NOMO-1 treated with DMSO at 0.1 percent for 48 hours (cell line): Measurements from ENCODE around the gene TARDBP.
A peak's percentile ranks its signal among the peaks of the same experiment; 100 is the strongest.
"Not testable (repeated sequence)": the region's sequence is repeated elsewhere in the genome, so short reads cannot be mapped to it uniquely, and the experiment has no call there.

Experiments used
- DNase-seq: peaks from one replicate; lab custom pipeline; 2025; ENCODE audit not compliant: unreplicated experiment; lab: John Stamatoyannopoulos, UW

Gene TARDBP

GRCh38 chr1:10992004-10992403 lies 20.4 kb upstream of the TARDBP start:
- not testable (repeated sequence) for DNase-seq

GRCh38 chr1:10992864-10993263 lies 19.6 kb upstream of the TARDBP start:
- no peak for DNase-seq

- DNase-seq = no peak
Observed at GRCh38 chr1:10996100-10996499, 16.4 kb upstream of the TARDBP start.

GRCh38 chr1:11000526-11000925 lies 11.9 kb upstream of the TARDBP start:
- no peak for DNase-seq

GRCh38 chr1:11013160-11013531 lies 692 bp downstream of the TARDBP start:
- DNase-seq = no peak

GRCh38 chr1:11019358-11019757 lies 6.9 kb downstream of the TARDBP start:
- not testable (repeated sequence) for DNase-seq

GRCh38 chr1:11019971-11020370 lies 7.5 kb downstream of the TARDBP start:
- DNase-seq = no peak

- no peak for DNase-seq
Observed at GRCh38 chr1:11023201-11023600, 10.7 kb downstream of the TARDBP start.

- DNase-seq = no peak
Observed at GRCh38 chr1:11024154-11024873, 11.9 kb downstream of the TARDBP start.

- no peak for DNase-seq
Observed at GRCh38 chr1:11024874-11025203, 12.4 kb downstream of the TARDBP start.

GRCh38 chr1:11025618-11026017 lies 13.2 kb downstream of the TARDBP start:
- DNase-seq = no peak

GRCh38 chr1:11026052-11026451 lies 13.6 kb downstream of the TARDBP start:
- DNase-seq = no peak

- no peak for DNase-seq
Observed at GRCh38 chr1:11026903-11027302, 14.4 kb downstream of the TARDBP start.

GRCh38 chr1:11027316-11027715 lies 14.9 kb downstream of the TARDBP start:
- no peak for DNase-seq

GRCh38 chr1:11028018-11028417 lies 15.6 kb downstream of the TARDBP start:
- no peak for DNase-seq

- no peak for DNase-seq
Observed at GRCh38 chr1:11030865-11031264, 18.4 kb downstream of the TARDBP start.

GRCh38 chr1:11031624-11032262 lies 19.3 kb downstream of the TARDBP start:
- DNase-seq = no peak

- DNase-seq = not testable (repeated sequence)
Observed at GRCh38 chr1:11037019-11037739, 24.7 kb downstream of the TARDBP start.

GRCh38 chr1:11037740-11038182 lies 25.3 kb downstream of the TARDBP start:
- DNase-seq = peak; percentile 84

GRCh38 chr1:11039351-11040104 lies 27.1 kb downstream of the TARDBP start:
- DNase-seq = no peak

GRCh38 chr1:11040105-11040429 lies 27.6 kb downstream of the TARDBP start:
- not testable (repeated sequence) for DNase-seq

- DNase-seq = no peak
Observed at GRCh38 chr1:11041048-11041447, 28.6 kb downstream of the TARDBP start.
